ENCODE data around the gene GMPR. TPM values are rescaled to one million over a fixed set of nuclear protein-coding genes. Genes with fewer than 3 reads are reported as not detected.

Gene GMPR
- polyA plus RNA-seq, 1 donor (not counting 4 experiments of a cell fraction or from before 2014, with no cell fraction given): 0.50 TPM

- Histone ChIP-seq H3K27ac (ENCODE audit: control insufficient read depth, insufficient read depth, low read length) (no peak overlapping the region), H4K20me1 (ENCODE audit: control insufficient read depth, extremely low read depth, insufficient read depth, low read length) (no peaks in the 10 kb centered on the region), H3K36me3 (ENCODE audit: control insufficient read depth in 2 of 2, extremely low read depth in 1 of 2, insufficient read depth in 2 of 2, low read length in 2 of 2) (no peaks in the 10 kb centered on the region), H3K4me1 (ENCODE audit: control insufficient read depth, extremely low read depth, insufficient read depth, low read length) (no peaks in the 10 kb centered on the region), H2AFZ (ENCODE audit: control insufficient read depth, low read length) (no peak overlapping the region), H3K4me3 (ENCODE audit: control insufficient read depth in 2 of 3, extremely low read depth in 1 of 3, insufficient read depth in 2 of 3, low read depth in 1 of 3, low read length in 3 of 3) (no peak overlapping the region), H3K4me2 (ENCODE audit: control insufficient read depth, extremely low read depth, insufficient read depth, low read depth, low read length) (no peak overlapping the region), H3K9me3 (ENCODE audit: control insufficient read depth, low read depth, low read length) (no peaks in the 10 kb centered on the region), H3K9ac (ENCODE audit: control insufficient read depth, extremely low read depth, insufficient read depth, low read length) (no peak overlapping the region), H3K79me2 (ENCODE audit: control insufficient read depth, insufficient read depth, low read length) (no peaks in the 10 kb centered on the region), H3K27me3 (ENCODE audit: control insufficient read depth, extremely low read depth, insufficient read depth, low read length) (no peaks in the 10 kb centered on the region), H3K9me1 (ENCODE audit: control insufficient read depth, extremely low read depth, insufficient read depth, low read length) (no peaks in the 10 kb centered on the region)
- FAIRE-seq (no peak), DNase-seq (ENCODE audit: low read depth, low spot score) (no peak)
- TF ChIP-seq CTCF (optimal IDR thresholded peaks at IDR 0.05 in 1 of 3, IDR thresholded peaks at IDR 0.05 in 1 of 3, conservative IDR thresholded peaks at IDR 0.05 in 1 of 3; ENCODE audit: extremely low read depth in 1 of 3, insufficient read depth in 2 of 3, low read length in 3 of 3) (no peak), EZH2 (IDR thresholded peaks at IDR 0.05; ENCODE audit: low read length) (no peak)
- dilution Hi-C loops (cut with MboI; ENCODE audit: extremely low pct_ligation_motif_present, low sequenced_read_pairs): no loop called here
Observed at GRCh38 chr6:16305246-16305725, 66.9 kb downstream of the GMPR start.

GRCh38 chr6:16305788-16306187 lies 67.4 kb downstream of the GMPR start:
- FAIRE-seq (no peak), DNase-seq (ENCODE audit: low read depth, low spot score) (no peak)
- Histone ChIP-seq H3K9me3 (ENCODE audit: control insufficient read depth, low read depth, low read length) (no peaks in the 10 kb centered on the region), H2AFZ (ENCODE audit: control insufficient read depth, low read length) (no peak overlapping the region), H3K4me2 (ENCODE audit: control insufficient read depth, extremely low read depth, insufficient read depth, low read depth, low read length) (no peak overlapping the region), H3K27me3 (ENCODE audit: control insufficient read depth, extremely low read depth, insufficient read depth, low read length) (no peaks in the 10 kb centered on the region), H3K9me1 (ENCODE audit: control insufficient read depth, extremely low read depth, insufficient read depth, low read length) (no peaks in the 10 kb centered on the region), H3K9ac (ENCODE audit: control insufficient read depth, extremely low read depth, insufficient read depth, low read length) (no peak overlapping the region), H3K4me1 (ENCODE audit: control insufficient read depth, extremely low read depth, insufficient read depth, low read length) (no peaks in the 10 kb centered on the region), H3K79me2 (ENCODE audit: control insufficient read depth, insufficient read depth, low read length) (no peaks in the 10 kb centered on the region), H3K36me3 (ENCODE audit: control insufficient read depth in 2 of 2, extremely low read depth in 1 of 2, insufficient read depth in 2 of 2, low read length in 2 of 2) (no peaks in the 10 kb centered on the region), H3K27ac (ENCODE audit: control insufficient read depth, insufficient read depth, low read length) (no peak overlapping the region), H3K4me3 (ENCODE audit: control insufficient read depth in 2 of 3, extremely low read depth in 1 of 3, insufficient read depth in 2 of 3, low read depth in 1 of 3, low read length in 3 of 3) (no peak overlapping the region), H4K20me1 (ENCODE audit: control insufficient read depth, extremely low read depth, insufficient read depth, low read length) (no peaks in the 10 kb centered on the region)
- TF ChIP-seq CTCF (optimal IDR thresholded peaks at IDR 0.05 in 1 of 3, IDR thresholded peaks at IDR 0.05 in 1 of 3, conservative IDR thresholded peaks at IDR 0.05 in 1 of 3; ENCODE audit: extremely low read depth in 1 of 3, insufficient read depth in 2 of 3, low read length in 3 of 3) (no peak), EZH2 (IDR thresholded peaks at IDR 0.05; ENCODE audit: low read length) (no peak)
- dilution Hi-C loops (cut with MboI; ENCODE audit: extremely low pct_ligation_motif_present, low sequenced_read_pairs): no loop called here

Data from keratinocyte (primary cell).